ENCODE data around the gene SCN8A.

- TF ChIP-seq CTCF (IDR thresholded peaks at IDR 0.05; ENCODE audit: poor library complexity) (no peak), EZH2 (IDR thresholded peaks at IDR 0.05; ENCODE audit: borderline replicate concordance) (no peak)
These were observed 153.2 kb downstream of the SCN8A start for GRCh38 chr12:51744235-51744634.
